GM21737 (cell line): ENCODE results near the gene PCGF5.
"Not testable (repeated sequence)": the region's sequence is repeated elsewhere in the genome, so short reads cannot be mapped to it uniquely, and the experiment has no call there.

Source experiments
- ATAC-seq: cut with Tn5 transposase; IDR thresholded peaks from one replicate; pipeline ENCODE4 v1.9.1; 2021; ENCODE audit warnings: mild to moderate bottlenecking, moderate library complexity; ENCODE audit not compliant: unreplicated experiment

Gene PCGF5

GRCh38 chr10:91317541-91317940 lies 97.1 kb downstream of the PCGF5 start:
- ATAC-seq, result no peak

GRCh38 chr10:91319336-91319735 lies 98.9 kb downstream of the PCGF5 start:
- no peak for ATAC-seq

- ATAC-seq, result not testable (repeated sequence)
Measured at GRCh38 chr10:91323293-91323905, 102.9 kb downstream of the PCGF5 start.

- ATAC-seq, result no peak
Measured at GRCh38 chr10:91328320-91328984, 108.0 kb downstream of the PCGF5 start.
